Activated CD8-positive, alpha-beta T cell treated with anti-CD3 and anti-CD28 coated beads for 36 hours (primary cell): ENCODE data around the gene SPECC1. TPM values are rescaled to one million over a fixed set of nuclear protein-coding genes. Genes with fewer than 3 reads are reported as not detected.

Experiments used
- ATAC-seq: fragments of 200-7000 bp; cut with Tn5 transposase; one replicate; pipeline ENCODE4 v1.10.0; 2021; ENCODE audit warnings: mild to moderate bottlenecking, moderate library complexity
- CTCF ChIA-PET: fragments of 350-600 bp; sonication (Branson Sonifier 250); formaldehyde crosslinking; loops from one replicate; lab custom pipeline; 2021; ENCODE audit warnings: antibody characterized with exemption; lab: Charles Lee
- POLR2A ChIA-PET: fragments of 350-600 bp; sonication (Branson Sonifier 250); formaldehyde crosslinking; loops from one replicate; lab custom pipeline; 2021; ENCODE audit warnings: antibody characterized with exemption; lab: Charles Lee
- DNase-seq: peaks from one replicate; pipeline ENCODE4 v3.0.0-alpha.2; 2020
- H3K27ac Mint-ChIP-seq: one replicate; pipeline ENCODE4 v1.8.0; 2021; ENCODE audit warnings: mild to moderate bottlenecking, mixed read lengths
- H3K27me3 Mint-ChIP-seq: one replicate; pipeline ENCODE4 v1.8.0; 2021; ENCODE audit warnings: mixed read lengths
- H3K36me3 Mint-ChIP-seq: one replicate; pipeline ENCODE4 v1.8.0; 2021; ENCODE audit warnings: low read depth, mixed read lengths
- H3K4me1 Mint-ChIP-seq: one replicate; pipeline ENCODE4 v1.8.0; 2021; ENCODE audit warnings: low read depth, mixed read lengths
- H3K4me3 Mint-ChIP-seq: one replicate; pipeline ENCODE4 v1.8.0; 2021; ENCODE audit warnings: mild to moderate bottlenecking, moderate library complexity, mixed read lengths
- H3K9me3 Mint-ChIP-seq: one replicate; pipeline ENCODE4 v1.8.0; 2021; ENCODE audit warnings: mixed read lengths
- CTCF ChIP-seq: fragments of 200-600 bp; IDR thresholded peaks from one replicate; pipeline ENCODE4 v1.8.0; 2022; ENCODE audit warnings: antibody characterized with exemption, mild to moderate bottlenecking
- intact Hi-C: fragments of 100-400 bp; cut with micrococcal nuclease; formaldehyde crosslinking; loops from one replicate; pipeline ENCODE4 v1.10.0; 2022
- total RNA-seq, 2 experiments: library from RNA; stranded (reverse); gene quantifications; one replicate each; pipeline ENCODE4 v1.2.3, GENCODE V29; 2021

Gene SPECC1
- total RNA-seq, 2 experiments from 2014 or later, result 9.9 to 10.3 TPM

- peaks cover 2% of the 10 kb centered on the region for H3K9me3 Mint-ChIP-seq
- no peaks in the 10 kb centered on the region for H3K4me1 Mint-ChIP-seq
- DNase-seq (no peak), ATAC-seq (no peak)
- TF ChIP-seq CTCF, result no peak
- no peaks in the 10 kb centered on the region for H3K36me3 Mint-ChIP-seq
- H3K4me3 Mint-ChIP-seq, result no peak overlapping the region
- POLR2A ChIA-PET, result interaction anchor here (0.6 to 1.3 kb wide), 4 partner anchors 15 to 876 kb away, joined by 3 to 4 read pairs (median 3); no protein-coding TSS in a partner anchor
- no peaks in the 10 kb centered on the region for H3K27me3 Mint-ChIP-seq
- CTCF ChIA-PET, result interaction anchor here (1.1 to 2.4 kb wide), 4 partner anchors 30 to 204 kb away, joined by 3 to 8 read pairs (median 3); no protein-coding TSS in a partner anchor
- intact Hi-C loops, result no loop called here
- H3K27ac Mint-ChIP-seq, result no peak overlapping the region
These were observed 188.2 kb downstream of the SPECC1 start for GRCh38 chr17:20197272-20197926.

- intact Hi-C loops, result no loop called here
- no peak for ATAC-seq
- no peak overlapping the region for H3K27ac Mint-ChIP-seq
These were observed 191.0 kb downstream of the SPECC1 start for GRCh38 chr17:20200016-20200795.

GRCh38 chr17:20200865-20201458, 191.8 kb downstream of the SPECC1 start:
- DNase-seq (no peak), ATAC-seq (no peak)
- Mint-ChIP-seq H3K9me3 (no peaks in the 10 kb centered on the region), H3K4me3 (no peak overlapping the region), H3K27me3 (no peaks in the 10 kb centered on the region), H3K27ac (no peak overlapping the region), H3K4me1 (peaks cover 14% of the 10 kb centered on the region), H3K36me3 (no peaks in the 10 kb centered on the region)
- ChIA-PET CTCF (no interaction called here), POLR2A (no interaction called here)
- intact Hi-C loops, result no loop called here
- TF ChIP-seq CTCF, result no peak

More at GRCh38 chr17:20200016-20200795, 191.0 kb downstream of the SPECC1 start:
- no peak for TF ChIP-seq CTCF
- no peaks in the 10 kb centered on the region for H3K9me3 Mint-ChIP-seq
- CTCF ChIA-PET, result no interaction called here
- peaks cover 6% of the 10 kb centered on the region for H3K4me1 Mint-ChIP-seq
- no peaks in the 10 kb centered on the region for H3K36me3 Mint-ChIP-seq
- no peak overlapping the region for H3K4me3 Mint-ChIP-seq
- H3K27me3 Mint-ChIP-seq, result no peaks in the 10 kb centered on the region
- POLR2A ChIA-PET, result no interaction called here
- DNase-seq, result no peak

- ChIA-PET CTCF (no interaction called here), POLR2A (no interaction called here)
- no peaks in the 10 kb centered on the region for H3K36me3 Mint-ChIP-seq
- no peak for TF ChIP-seq CTCF
- no peak overlapping the region for H3K27ac Mint-ChIP-seq
- no peaks in the 10 kb centered on the region for H3K9me3 Mint-ChIP-seq
- ATAC-seq (no peak), DNase-seq (no peak)
- H3K27me3 Mint-ChIP-seq, result no peaks in the 10 kb centered on the region
- intact Hi-C loops, result no loop called here
- H3K4me1 Mint-ChIP-seq, result peaks cover 24% of the 10 kb centered on the region
- H3K4me3 Mint-ChIP-seq, result no peak overlapping the region
These were observed 193.0 kb downstream of the SPECC1 start for GRCh38 chr17:20202141-20202621.
